Measurements from ENCODE around the gene HYKK. TPM values are rescaled to one million over a fixed set of nuclear protein-coding genes. Genes with fewer than 3 reads are reported as not detected.

The HYKK gene
- total and polyA plus RNA-seq, 2 of the 13 experiments (the other 11 are each of a cell fraction or from before 2014, with no cell fraction given): 3.5 to 5.4 TPM

DNA sequence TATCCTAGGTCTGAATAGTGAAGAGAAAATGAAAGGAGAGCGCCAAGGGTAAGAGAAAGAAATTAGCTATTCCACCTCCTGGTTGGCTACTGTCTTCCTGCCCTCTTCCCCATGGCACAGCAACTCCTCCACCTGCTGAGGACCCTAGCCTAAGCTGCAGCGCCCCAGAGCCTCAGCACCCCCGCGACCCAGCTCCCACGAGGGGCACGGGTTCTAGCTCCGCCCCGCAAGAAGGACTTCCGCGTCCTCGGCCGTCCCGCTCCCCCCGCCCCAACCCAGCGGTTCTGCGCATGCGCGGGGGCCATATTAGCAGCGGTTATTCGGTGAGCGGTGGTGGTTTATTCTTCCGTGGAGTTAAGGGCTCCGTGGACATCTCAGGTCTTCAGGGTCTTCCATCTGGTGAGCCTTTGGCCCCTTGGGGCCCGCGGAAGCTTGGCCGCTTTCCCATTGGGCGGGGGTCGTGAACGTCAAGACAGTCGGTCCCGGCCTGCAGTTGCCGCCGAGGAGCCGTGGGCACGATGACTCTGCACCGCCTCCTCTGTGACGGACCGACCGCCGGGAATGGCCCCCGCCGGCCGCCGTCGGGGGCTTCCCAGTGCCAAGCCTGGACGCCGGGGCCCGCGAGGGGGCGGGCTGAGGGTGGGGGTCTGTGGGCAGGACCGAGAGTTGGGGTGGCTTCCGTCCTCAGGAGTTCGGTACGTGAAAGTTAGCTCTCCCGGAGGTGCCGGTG, 32.9 kb downstream of the HYKK start, which contains the start of gene PSMA4 (continued):
- TF ChIP-seq, protein P1, sequence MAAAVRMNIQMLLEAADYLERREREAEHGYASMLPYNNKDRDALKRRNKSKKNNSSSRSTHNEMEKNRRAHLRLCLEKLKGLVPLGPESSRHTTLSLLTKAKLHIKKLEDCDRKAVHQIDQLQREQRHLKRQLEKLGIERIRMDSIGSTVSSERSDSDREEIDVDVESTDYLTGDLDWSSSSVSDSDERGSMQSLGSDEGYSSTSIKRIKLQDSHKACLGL (CRISPR knock-in tag; IDR thresholded peaks at IDR 0.05): no peak
- TF ChIP-seq, protein P2, sequence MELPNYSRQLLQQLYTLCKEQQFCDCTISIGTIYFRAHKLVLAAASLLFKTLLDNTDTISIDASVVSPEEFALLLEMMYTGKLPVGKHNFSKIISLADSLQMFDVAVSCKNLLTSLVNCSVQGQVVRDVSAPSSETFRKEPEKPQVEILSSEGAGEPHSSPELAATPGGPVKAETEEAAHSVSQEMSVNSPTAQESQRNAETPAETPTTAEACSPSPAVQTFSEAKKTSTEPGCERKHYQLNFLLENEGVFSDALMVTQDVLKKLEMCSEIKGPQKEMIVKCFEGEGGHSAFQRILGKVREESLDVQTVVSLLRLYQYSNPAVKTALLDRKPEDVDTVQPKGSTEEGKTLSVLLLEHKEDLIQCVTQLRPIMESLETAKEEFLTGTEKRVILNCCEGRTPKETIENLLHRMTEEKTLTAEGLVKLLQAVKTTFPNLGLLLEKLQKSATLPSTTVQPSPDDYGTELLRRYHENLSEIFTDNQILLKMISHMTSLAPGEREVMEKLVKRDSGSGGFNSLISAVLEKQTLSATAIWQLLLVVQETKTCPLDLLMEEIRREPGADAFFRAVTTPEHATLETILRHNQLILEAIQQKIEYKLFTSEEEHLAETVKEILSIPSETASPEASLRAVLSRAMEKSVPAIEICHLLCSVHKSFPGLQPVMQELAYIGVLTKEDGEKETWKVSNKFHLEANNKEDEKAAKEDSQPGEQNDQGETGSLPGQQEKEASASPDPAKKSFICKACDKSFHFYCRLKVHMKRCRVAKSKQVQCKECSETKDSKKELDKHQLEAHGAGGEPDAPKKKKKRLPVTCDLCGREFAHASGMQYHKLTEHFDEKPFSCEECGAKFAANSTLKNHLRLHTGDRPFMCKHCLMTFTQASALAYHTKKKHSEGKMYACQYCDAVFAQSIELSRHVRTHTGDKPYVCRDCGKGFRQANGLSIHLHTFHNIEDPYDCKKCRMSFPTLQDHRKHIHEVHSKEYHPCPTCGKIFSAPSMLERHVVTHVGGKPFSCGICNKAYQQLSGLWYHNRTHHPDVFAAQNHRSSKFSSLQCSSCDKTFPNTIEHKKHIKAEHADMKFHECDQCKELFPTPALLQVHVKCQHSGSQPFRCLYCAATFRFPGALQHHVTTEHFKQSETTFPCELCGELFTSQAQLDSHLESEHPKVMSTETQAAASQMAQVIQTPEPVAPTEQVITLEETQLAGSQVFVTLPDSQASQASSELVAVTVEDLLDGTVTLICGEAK (IDR thresholded peaks at IDR 0.05): no peak
- TF ChIP-seq, protein P2 (CRISPR knock-in tag; IDR thresholded peaks at IDR 0.05): peak; percentile 69; the same call in 1 of the 2 replicates
- TF ChIP-seq ESRRA (CRISPR knock-in tag; IDR thresholded peaks at IDR 0.05; ENCODE audit: low read depth): no peak
- TF ChIP-seq, protein P3, sequence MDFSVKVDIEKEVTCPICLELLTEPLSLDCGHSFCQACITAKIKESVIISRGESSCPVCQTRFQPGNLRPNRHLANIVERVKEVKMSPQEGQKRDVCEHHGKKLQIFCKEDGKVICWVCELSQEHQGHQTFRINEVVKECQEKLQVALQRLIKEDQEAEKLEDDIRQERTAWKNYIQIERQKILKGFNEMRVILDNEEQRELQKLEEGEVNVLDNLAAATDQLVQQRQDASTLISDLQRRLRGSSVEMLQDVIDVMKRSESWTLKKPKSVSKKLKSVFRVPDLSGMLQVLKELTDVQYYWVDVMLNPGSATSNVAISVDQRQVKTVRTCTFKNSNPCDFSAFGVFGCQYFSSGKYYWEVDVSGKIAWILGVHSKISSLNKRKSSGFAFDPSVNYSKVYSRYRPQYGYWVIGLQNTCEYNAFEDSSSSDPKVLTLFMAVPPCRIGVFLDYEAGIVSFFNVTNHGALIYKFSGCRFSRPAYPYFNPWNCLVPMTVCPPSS (IDR thresholded peaks at IDR 0.05): no peak
- TF ChIP-seq FOSL2 (CRISPR knock-in tag; IDR thresholded peaks at IDR 0.05): peak; percentile 36; the same call in 1 of the 2 replicates
- no peak for TF ChIP-seq ZMYM2 (CRISPR knock-in tag; IDR thresholded peaks at IDR 0.05)
- no peak for TF ChIP-seq TCF7 (IDR thresholded peaks at IDR 0.05; ENCODE audit: low read depth)
- TF ChIP-seq ZNF749 (CRISPR knock-in tag; IDR thresholded peaks at IDR 0.05; ENCODE audit: borderline replicate concordance): no peak
- no peak for TF ChIP-seq HOXA5 (CRISPR knock-in tag; IDR thresholded peaks at IDR 0.05)
- TF ChIP-seq, protein P4, sequence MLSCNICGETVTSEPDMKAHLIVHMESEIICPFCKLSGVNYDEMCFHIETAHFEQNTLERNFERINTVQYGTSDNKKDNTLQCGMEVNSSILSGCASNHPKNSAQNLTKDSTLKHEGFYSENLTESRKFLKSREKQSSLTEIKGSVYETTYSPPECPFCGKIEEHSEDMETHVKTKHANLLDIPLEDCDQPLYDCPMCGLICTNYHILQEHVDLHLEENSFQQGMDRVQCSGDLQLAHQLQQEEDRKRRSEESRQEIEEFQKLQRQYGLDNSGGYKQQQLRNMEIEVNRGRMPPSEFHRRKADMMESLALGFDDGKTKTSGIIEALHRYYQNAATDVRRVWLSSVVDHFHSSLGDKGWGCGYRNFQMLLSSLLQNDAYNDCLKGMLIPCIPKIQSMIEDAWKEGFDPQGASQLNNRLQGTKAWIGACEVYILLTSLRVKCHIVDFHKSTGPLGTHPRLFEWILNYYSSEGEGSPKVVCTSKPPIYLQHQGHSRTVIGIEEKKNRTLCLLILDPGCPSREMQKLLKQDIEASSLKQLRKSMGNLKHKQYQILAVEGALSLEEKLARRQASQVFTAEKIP (CRISPR knock-in tag; IDR thresholded peaks at IDR 0.05; ENCODE audit: borderline replicate concordance): no peak
- TF ChIP-seq ISX (CRISPR knock-in tag; conservative IDR thresholded peaks at IDR 0.05): no peak; the same call in 1 of the 2 replicates
- TF ChIP-seq, protein P5, sequence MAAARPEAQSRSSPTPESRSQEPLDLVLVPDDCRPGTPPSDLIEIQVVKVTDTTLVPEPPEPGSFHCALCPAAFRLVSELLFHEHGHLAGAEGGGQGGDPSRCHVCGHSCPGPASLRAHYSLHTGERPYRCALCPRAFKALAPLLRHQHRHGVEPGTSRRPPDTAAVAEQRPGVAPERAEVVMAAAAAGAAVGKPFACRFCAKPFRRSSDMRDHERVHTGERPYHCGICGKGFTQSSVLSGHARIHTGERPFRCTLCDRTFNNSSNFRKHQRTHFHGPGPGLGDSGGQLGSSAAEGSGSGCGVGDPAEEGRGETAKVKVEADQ (CRISPR knock-in tag; IDR thresholded peaks at IDR 0.05; ENCODE audit: borderline replicate concordance): no peak
- TF ChIP-seq ZNF616 (CRISPR knock-in tag; IDR thresholded peaks at IDR 0.05; ENCODE audit: low read depth): no peak
- TF ChIP-seq TCF7L2 (IDR thresholded peaks at IDR 0.05; ENCODE audit: low read depth, low read length): no peak
- TF ChIP-seq ZNF230 (CRISPR knock-in tag; IDR thresholded peaks at IDR 0.05): no peak
- no peak for TF ChIP-seq ZNF251 (CRISPR knock-in tag; IDR thresholded peaks at IDR 0.05)

Data from HepG2 (cell line).